H1 (cell line): Measurements from ENCODE around the gene HIVEP3. TPM values are rescaled to one million over a fixed set of nuclear protein-coding genes. Genes with fewer than 3 reads are reported as not detected.

ENCODE experiments used
- CHD1 ChIP-seq: IDR thresholded peaks from 2 replicates; pipeline ENCODE4 v1.6.1; 2012; ENCODE audit warnings: low read depth, low read length, improper control_type of control experiment
- EZH2 ChIP-seq: fragments of 200-600 bp; sonication (generic); IDR thresholded peaks from 2 replicates; pipeline ENCODE4 v1.7.1; 2012; ENCODE audit warnings: low read depth, mild to moderate bottlenecking, moderate library complexity, low read length, inconsistent platforms; ENCODE audit not compliant: severe bottlenecking
- RAD21 ChIP-seq, 2 experiments: IDR thresholded peaks in 1 of 2; conservative IDR thresholded peaks in 1 of 2; 2 replicates each; pipeline ENCODE4 v1.6.1; 2011; ENCODE audit warnings: low read depth in 2 of 2, low read length in 2 of 2, improper control_type of control experiment in 1 of 2, inconsistent platforms in 1 of 2, mild to moderate bottlenecking in 1 of 2, moderate library complexity in 1 of 2
- SIN3A ChIP-seq, 2 experiments: IDR thresholded peaks in 1 of 2; conservative IDR thresholded peaks in 1 of 2; 2 replicates each; pipeline ENCODE4 v1.6.1; 2011 to 2012; ENCODE audit warnings: low read length in 2 of 2, improper control_type of control experiment in 1 of 2, low read depth in 1 of 2, mild to moderate bottlenecking in 1 of 2
- SP1 ChIP-seq: IDR thresholded peaks from 2 replicates; pipeline ENCODE4 v1.6.1; 2011; ENCODE audit warnings: low read depth, low read length
- polyA plus RNA-seq, 7 experiments: library from polyadenylated mRNA; depleted of rRNA in 3 of 7; stranded (reverse) in 5 of 7; unstranded in 2 of 7; fragments of >200 nt in 5 of 7; fragments of 200-250 nt in 2 of 7; gene quantifications; 1 replicate in 5 of 7; 2 replicates in 1 of 7; 4 replicates in 1 of 7; pipeline versions ENCODE4 v1.2.1 to v1.2.3, GENCODE V29; 2011 to 2013; ENCODE audit warnings: missing spikeins in 2 of 7, mixed read lengths in 2 of 7
- total RNA-seq: library from RNA; stranded (reverse); fragmentation: NEBNext Ultra II Directional; extraction: Animal tissue kit (Norgen Biotek cat#: 25700); gene quantifications from 2 replicates; pipeline ENCODE4 v1.2.1, GENCODE V29; 2021

The HIVEP3 gene
- total and polyA plus RNA-seq, 2 of the 8 experiments (the other 6 are each of a cell fraction or from before 2014, with no cell fraction given) = 0.24 to 0.69 TPM

- TF ChIP-seq EZH2 (no peak), CHD1 (no peak), SIN3A (conservative IDR thresholded peaks at IDR 0.05 in 1 of 2, IDR thresholded peaks at IDR 0.05 in 1 of 2; ENCODE audit: low read depth in 1 of 2, low read length in 2 of 2) (no peak), SP1 (no peak), RAD21 (IDR thresholded peaks at IDR 0.05 in 1 of 2, conservative IDR thresholded peaks at IDR 0.05 in 1 of 2; ENCODE audit: low read depth in 2 of 2, low read length in 2 of 2) (no peak)
Measured at GRCh38 chr1:41678111-41678878, 240.4 kb downstream of the HIVEP3 start (continued).
